OCI-M1 (cell line): ENCODE data around the gene RAP2C.

ENCODE experiments used
- DNase-seq: peaks from one replicate; lab custom pipeline; 2025; lab: John Stamatoyannopoulos, UW

The RAP2C gene

DNA sequence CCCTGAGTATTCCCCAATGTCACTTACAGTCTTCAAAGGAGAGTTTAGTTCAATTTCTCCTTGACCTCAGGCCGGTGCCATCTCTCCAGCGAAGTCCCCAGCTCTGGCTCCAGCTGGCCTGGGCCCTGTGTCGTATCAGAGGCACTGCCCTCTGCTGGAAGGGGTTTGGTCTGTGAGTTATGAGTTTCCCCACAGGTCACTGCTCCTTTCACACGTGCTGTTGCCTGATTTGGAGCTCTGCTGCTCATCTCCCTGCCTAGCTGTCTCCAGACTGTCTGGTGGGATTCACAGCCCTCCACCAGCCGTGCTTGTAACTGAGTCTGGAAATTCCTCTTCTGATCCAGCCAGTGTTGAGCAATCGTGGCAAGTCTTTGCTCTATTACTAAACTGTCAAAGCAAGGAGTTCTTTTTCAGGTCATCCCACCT lies at the start of gene RAP2C:
RAP2C (minus strand) TSS at position 105 of the 426 bp plus-strand sequence. CDS start 2,179 bp downstream, outside the sequence.
- DNase-seq, result peak; percentile 87

DNA sequence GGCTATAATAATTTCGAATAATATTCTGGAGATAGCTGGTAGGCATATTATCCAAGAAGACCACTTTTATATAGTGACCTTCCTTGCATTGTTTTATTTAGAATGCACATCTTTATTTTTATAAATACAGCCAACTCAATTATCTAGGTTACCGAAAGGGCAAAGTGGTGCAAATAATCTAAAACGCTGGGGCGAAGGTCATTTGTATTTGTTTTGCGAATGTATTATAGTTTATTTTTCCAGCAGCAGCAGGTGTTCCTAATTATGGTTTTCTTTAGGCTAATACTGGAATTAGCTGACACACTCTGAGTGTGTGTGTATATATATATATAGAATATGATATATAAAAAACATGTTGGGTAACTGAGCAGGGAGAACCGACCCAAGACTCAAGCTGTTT lies 48.1 kb upstream of the RAP2C start:
- no peak for DNase-seq

DNA sequence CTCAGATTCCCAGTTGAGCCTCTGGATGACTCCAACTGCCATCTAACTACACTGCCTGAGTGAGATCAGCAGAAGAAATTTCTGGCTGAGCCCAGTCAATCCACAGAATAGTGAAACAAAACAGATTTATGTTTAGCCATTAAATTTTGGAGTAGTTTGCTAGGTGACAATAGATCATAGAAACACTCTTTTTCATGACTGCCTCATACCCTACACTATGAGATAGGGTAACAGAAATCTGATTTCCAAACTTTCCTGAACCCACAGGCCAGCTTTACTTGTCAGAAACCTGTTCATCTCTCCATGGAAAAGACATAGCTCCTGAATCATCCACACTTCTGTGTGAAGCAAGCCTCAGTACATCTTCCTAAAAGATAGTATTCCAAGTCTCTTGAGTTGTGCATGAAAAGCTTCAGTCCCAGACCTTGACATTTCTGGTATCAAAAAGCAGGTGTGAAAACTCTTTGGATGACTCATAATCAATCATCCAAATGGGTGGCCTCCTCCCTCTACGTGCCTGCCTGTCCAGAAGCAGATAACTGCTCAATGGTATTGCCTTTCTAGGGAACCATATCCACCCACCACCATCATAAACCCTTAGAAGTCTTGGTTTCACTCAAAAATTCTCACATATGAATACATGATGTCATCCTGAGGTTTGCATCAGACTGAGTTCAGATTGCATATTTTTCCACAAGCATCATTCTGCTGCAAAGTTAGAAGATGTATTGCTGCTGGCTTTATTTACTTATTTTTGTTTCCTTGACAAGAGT lies 47.5 kb upstream of the RAP2C start:
- no peak for DNase-seq

DNA sequence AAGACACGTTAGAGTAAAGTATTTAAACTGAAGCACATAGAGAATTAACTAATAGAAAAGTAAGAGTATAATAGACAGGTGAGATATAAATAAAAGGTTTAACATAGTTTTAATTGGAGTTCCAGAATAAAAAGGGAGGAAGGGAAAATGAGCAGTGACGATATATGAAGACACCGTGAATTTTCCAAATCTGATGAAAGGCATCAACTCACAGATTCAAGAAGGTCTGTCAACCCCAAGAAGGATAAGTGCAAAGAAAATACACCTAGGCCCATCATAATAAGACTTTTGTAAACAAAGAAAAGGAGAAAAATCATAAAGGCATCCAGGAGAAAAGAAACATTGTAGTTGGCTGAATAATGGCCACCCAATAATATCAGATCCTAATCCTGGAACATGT lies 43.9 kb upstream of the RAP2C start:
- no peak for DNase-seq

DNA sequence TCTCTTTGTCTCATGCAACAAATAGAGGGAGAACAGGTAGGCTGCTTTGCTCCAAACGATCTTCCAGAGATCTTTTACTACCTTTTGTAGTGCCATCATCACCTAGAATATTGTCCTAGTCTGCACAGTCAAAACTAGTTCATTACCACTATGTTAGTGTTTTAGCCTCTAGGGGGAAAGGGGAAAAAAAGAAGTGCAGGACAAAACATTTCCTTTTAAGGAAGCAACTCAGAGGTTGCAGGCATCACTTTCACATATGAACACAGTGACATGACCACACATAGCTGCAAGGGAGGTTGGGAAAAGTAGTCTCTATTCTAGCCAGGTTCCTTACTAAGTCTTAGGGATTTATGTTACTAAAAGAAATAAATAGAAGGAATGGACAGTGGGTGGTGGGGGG lies 39.3 kb upstream of the RAP2C start:
- peak; percentile 7 for DNase-seq

DNA sequence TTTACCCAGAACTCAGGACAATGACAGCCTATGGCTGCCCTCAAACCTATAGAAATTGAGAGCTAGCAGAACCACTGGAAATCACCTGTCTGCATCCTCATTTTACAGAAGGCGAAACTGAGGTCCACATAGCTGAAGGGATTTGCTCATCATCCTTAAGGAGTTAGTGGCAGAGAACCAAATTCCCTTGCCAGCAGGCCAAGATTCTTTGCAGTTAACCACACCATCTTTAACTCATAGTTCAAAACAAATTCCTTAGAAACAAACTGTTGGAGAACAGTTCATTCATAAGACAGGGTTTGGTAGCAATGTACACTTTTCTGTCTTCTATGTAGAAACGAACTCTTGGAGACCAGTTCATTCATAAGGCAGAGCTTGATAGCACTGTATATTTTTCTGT lies 37.9 kb upstream of the RAP2C start:
- DNase-seq, result no peak

DNA sequence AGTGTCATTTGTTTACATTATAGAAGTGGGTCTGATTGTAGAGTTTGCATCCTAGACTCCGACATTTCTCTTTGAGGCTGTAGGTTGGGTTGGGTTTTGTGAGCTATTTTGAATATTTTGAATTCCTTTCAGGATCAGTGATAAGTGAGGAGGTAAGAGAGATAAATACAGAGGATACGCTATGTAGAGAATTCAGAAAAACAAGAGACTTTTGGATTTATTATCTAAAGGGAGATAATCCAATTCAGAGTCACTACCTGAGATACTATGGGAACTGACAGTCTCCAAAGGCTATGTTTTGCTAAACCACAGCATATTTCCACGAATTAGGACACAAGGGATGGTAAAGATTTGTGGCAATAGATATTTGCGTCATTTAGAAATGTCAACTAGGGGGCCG lies 16.9 kb upstream of the RAP2C start:
- DNase-seq, result no peak

DNA sequence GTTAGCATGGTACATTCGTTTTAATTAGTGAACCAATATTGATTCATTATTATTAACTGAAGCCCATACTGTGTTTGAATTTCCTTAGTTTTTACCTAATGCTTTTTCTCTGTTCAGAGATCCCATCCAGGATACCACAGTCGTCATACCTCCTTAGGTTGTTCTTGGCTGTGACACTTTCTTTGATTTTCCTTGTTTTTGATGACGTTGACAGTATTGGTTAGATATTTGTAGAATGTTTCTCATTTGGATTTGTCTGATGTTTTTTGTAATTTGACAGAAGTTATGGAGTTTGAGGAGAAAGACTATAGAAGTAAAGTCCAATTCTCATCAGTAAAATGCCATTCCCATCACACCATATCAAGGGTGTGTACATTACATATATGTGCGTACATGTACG lies 16.2 kb upstream of the RAP2C start:
- DNase-seq, result no peak

DNA sequence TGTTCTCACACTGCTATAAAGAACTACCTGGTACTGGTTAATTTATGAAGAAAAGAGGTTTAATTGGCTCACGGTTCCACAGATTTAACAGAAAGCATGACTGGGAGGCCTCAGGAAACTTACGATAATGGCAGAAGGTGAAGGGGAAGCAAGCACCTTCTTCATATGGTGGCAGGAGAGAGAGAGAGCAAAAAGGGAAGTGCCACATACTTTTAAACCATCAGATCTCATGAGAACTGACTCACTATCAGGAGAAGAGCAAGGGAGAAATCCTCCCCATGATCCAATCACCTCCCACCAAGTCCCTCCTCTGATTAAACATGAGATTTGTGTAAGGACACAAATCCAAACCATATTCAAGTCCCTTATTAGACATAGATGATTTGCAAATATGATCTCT lies 12.3 kb upstream of the RAP2C start:
- peak; percentile 35 for DNase-seq

DNA sequence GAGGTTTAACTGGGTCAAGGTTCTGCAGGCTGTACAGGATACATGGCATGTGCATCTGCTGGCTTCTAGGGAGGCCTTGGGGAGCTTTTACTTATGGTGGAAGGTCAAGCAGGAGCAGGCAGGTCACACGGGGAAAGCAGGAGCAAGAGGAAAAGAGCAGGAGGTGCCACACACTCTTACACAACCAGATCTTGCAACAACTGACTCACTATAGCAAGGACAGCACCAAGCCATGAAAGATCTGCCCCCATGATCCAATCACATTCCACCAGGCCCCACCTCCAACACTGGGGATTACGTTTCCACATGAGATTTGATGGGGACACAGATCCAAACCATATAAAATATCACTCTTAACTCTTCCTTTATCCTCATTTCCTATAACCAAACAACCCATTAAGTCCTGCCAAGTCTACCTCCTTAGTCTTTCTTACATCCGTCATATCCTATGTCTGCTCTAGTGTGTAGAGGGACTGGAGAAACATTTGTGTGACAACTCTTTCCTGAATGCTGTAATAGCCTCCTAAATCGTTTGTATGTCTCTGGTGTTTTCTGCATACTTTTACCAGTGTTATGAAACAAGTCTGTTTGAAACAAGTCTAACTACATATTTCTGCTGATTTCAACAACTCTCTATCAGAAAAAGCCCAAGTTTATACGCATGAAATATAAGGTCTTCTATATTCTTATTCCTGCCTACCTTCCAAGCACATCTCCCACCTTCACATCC lies 8.3 kb upstream of the RAP2C start:
- DNase-seq, result no peak

DNA sequence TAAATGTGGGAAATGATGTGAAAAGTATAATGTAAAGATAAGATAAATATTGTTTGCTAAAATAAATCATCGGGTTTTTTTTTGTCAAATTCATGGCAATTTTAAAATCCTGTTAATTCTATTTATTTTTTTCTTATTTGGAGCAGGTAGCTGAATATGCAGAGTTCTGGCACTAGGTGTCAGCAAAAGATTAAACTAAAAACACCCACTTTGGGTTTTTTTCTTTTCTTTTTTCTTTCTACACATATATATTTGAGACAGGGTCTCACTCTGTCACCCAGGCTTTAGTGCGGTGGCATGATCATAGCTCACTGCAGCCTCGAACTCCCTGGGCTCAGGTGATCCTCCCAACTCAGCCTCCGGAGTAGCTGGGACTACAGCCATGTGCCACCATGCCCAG lies 6.9 kb upstream of the RAP2C start:
- DNase-seq, result peak; percentile 34

DNA sequence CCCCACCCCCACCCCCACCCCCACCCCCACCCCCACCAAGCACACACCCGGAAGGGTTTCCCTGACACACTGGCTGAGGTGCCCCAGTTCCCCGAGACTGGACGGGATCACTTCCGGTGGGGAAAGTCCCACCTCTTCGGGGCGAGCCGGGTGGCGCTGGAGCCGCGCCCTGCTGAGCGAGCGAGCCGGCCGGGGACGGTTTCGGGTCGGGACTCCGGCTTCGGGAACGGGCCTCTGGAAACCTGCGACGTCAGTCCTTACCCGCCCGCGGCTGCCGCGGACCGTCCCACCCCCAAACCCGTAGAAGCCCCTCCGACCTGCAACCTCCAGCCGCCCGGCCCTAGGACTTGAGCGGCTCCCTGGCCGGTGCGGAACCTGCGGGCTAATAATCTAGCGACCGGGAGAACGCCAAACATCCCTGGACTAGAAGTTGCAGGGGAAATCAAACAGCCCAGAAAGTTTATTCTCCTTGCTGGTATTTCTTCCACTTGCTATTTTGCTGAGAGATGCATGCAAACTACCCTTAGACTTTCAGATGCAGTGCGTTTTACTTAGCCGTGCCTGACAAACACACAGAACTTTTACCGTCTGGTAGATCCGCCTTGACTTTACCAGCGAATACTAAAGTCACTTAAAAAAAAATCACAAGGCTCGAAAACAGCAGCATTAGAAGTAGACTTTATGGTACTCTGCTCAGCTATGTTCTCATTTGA lies 991 bp downstream of the RAP2C start:
- DNase-seq, result peak; percentile 85

DNA sequence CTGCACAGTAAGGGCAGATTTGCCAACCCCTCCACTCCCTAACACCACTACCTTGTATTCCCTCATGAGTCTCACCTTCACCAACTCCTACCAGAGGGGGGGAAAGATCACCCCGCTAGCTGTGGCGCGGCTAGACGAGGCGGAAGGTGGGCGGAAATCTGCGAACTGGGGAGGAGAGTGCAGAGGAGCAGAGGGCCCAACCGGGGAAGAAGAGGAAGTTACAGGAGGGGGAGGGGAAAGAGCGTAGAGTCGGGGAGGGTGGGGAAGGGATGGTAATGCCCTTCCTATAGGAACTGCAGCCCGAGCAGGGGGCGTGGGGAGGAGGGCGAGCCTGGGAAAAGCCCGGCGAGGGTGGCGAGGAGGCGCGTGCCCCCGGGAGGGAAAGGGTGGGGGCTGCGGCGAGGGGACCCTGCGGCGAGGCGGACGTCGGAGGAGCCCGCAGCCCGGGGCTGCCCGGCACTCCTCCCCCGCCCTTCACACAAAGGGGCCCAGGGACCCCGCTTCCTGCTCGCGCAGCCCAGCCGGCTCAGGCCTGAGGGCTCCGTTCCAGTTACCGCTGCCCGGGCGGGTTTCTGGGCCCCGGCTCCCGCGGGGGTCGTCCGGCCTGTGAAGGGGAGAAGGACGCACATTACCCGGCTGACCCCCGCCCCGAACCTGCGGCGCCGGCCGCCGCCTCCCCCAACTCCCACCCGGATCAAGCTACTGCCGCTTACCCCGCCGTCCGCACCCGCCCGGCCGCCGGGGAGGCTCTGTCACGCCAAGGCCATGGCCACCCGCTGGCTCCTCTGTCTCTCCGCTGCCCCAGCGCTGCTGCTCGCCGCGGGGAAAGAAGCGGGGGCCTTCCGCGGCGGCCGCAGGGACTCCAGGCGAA lies 1.8 kb downstream of the RAP2C start:
- DNase-seq, result peak; percentile 91

DNA sequence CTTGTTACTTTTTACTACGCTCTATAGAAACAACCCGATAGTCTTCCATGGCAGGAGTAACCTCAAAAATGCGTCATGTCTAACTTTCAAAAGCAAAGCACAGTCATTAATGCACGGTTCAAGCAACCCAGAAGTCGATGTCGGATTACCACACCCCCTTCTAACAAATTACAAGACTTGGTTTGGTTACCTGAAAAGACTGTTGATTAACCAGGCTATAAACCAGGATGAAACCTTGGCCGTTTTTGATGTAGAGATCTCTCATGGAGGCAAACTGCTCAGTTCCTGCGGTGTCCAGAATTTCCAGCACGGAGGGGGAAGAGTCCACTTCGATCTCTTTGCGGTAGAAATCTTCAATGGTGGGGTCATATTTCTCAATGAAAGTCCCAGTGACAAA lies 2.4 kb downstream of the RAP2C start:
- DNase-seq, result no peak

DNA sequence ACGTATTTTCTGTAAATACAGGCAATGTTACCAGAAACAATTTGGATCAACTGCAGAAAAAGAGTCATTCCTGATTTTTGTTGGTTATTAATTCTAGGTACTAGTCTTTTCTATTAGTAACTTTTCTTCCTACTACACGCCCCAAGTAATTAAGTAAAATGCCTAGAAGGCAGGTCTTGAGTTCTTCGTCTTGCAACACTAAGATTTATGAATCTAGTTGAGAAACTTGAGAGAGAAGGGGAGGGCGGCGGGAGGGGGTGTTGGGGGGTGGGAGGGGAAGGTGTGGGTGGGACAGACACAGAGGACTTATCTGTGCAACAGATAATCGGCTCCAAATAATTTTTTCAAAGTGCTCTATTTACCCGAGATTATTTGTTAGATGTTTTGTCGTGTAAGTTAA lies 3.0 kb downstream of the RAP2C start:
- DNase-seq, result peak; percentile 25

DNA sequence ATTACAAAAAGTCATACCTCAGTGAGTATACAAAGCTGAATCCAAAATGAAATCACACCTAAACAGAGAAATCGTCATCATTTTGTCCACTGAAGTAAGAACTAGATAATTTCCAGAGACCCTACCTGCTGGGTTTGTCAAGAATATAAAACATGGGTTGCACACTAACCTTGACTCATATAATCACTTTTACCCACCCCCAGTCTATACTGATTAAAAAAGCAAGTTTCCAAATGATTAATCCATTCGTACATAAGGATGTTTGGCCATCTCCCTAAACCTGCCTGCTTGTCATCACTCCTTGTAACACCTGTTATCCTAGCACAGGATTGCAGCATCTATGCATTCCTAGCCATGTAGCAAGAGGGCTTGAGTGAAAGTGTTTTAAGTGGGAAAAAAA lies 4.7 kb downstream of the RAP2C start:
- no peak for DNase-seq

DNA sequence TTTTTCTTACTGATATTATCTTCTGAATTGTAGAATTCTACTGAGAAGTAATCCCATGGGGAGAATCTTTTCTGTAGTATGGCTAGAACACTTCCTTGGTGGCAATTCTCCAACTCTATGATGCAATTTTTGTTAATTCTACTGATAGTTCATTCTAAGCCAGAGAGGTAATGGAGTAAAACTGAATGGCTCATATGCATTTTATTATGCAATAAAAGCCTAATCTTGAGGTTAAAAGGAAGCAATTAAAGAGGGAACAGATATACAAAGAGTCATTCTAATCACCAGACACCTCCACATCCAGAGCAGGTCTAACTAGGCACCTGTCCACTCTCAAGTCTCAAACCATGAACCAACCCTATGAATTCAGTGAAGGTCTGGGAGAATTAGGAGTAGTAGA lies 9.7 kb downstream of the RAP2C start:
- DNase-seq, result peak; percentile 80

DNA sequence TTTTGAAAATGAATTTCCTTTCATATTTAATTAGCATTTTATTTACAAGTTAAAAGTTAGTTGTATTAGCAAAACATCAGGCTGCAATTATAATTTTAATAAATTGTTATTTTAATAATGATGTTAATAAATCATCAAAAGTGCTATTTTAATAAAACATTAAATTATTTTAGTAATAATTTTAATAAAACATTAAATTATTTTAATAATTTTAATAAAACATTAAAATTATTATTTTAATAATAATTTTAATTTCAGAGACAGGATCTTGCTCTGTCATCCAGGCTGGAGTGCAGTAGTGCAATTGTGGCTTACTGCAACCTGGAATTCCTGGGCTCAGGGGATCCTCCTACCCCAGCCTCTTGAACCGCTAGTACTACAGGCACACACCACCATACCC lies 10.8 kb downstream of the RAP2C start:
- DNase-seq, result no peak

DNA sequence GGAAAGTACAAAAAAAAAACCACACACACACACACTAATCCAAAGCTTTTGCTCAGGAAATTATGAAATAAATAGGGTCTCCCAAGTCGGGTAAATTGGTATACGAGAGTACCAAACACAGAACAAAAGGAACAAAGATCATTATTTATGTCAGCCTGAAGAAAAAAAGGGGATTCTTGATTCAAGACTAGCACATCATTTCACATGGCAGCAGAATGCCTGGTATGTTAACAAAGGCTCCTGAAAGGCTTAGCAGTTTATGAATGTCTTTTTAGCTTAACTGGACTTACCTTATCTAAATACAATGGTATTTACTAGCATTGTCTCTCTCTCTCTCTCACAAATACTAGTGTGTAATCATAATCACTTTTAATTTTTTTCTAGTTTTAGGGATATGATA lies 11.3 kb downstream of the RAP2C start:
- no peak for DNase-seq

DNA sequence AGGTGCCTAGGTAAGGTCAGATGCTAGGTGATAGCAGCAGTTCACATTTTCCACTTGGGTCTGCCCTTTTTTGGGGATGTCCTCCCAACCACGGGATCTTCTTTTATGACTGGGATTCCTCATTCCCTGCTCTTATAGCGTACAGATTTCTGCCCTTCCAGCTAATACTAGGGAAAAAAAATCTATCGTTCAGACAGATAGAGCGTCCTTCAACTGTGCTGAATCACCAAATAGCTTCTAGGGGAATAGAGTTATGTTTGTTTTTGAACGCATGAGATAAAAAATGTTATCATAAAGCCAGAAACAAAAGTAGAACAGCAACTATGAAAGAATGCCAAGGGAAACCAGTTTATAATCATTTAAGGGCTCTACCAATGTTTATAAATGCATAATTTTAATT lies 13.0 kb downstream of the RAP2C start:
- no peak for DNase-seq

DNA sequence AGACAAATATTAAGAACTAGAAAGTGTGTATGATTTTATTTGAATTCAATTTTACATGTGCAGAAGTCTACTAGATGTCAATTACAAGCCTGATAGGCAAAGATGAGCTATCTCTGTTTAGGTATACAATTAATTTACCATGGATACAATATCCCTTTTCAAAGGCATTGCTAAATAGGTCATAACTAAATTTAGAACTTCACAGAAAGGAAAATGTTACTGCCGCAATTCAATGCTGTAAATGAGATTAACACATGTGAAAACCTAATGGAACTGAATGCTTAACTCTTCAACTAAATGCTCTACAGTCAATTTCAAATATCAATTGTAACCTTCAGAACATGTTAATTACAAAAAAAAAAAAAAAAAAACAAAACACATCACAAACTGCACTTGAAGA lies 14.6 kb downstream of the RAP2C start:
- no peak for DNase-seq

DNA sequence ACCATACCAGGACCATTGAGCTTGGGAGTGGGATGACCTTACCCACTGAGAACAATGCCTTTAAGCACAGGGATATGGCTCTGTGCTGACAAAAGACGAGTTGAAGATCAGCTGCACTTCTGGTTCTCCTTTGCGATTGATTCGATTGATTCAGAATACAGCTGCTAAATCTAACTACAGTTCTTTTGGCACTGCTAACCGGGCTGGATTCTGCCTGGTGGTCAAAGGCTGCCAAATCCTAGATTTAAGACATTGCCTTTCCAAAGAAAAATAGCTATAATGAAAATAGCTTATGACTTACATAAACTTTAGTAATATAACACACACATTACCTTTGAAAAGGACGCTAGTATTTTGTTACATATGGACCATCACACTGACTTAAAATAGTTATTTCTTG lies 18.3 kb downstream of the RAP2C start:
- no peak for DNase-seq
